EL (cell line): Measurements from ENCODE around the gene FMN1.

Source experiments
- DNase-seq: peaks from one replicate; pipeline ENCODE4 v3.0.0-alpha.2; 2016

FMN1 gene

GRCh38 chr15:33200903-33201302 is 6.4 kb upstream of the FMN1 start:
- peak; percentile 25 for DNase-seq

GRCh38 chr15:33200444-33200843 is 5.9 kb upstream of the FMN1 start:
- DNase-seq: peak; percentile 9

DNA sequence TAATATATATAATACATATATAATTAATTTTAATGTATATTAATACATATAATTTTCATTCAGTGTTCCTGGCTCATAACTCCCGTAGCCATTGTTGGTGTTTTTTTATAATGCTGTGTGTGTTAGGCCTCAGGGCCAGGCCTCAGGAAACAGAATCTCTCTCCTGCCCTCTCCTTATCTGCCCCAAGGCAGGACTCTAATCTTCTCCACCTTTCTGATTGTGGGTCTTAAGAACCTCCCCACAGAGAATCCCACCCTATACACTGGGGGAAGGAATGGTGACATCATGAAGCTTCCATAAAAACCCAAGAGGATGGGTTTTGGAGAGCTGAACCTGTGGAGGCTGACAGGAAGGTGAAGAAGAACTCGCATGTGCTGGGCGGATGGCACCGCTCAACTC is 4.0 kb upstream of the FMN1 start:
- DNase-seq: no peak

- DNase-seq: no peak
Observed at GRCh38 chr15:33197636-33198035, 3.1 kb upstream of the FMN1 start.

DNA sequence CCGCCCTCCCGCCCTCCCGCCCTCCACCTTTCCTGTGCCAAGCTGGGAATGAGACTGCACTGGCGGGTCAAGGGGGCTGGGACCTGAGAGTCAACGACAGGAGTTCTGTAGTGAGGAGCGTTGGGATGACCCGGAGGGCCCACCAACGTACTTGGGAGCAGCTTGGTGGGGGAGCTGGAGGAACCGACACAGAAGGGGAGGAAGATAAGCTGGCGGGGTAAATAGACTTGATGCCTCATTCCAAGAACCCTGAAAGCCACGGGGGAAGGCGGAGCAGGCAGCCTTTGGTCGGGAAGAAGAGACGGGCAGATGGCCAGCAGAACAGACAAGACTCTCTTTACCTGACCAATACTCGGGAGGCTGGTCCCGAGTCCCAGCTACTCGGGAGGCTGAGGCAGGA is 277 bp downstream of the FMN1 start:
- DNase-seq: no peak

- DNase-seq: no peak
Observed at GRCh38 chr15:33191591-33191990, 2.9 kb downstream of the FMN1 start.

DNA sequence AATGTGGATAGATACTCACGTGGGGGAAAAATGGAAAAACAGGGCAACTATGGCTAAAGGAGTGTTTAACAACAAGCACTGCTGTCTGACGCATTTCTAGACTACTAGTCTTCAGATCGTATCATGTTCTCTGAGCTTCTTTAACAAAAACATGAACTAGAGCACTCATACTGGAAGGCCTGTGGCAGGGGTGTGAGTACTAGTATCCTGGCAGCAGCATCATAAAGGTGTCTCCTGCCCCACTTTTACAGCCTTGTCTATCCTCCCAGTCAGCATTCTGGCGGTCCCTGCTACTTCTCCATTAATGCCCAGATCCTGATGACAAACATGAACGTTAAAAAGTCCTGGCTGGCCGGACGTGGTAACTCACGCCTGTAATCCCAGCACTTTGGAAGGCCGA is 4.0 kb downstream of the FMN1 start:
- no peak for DNase-seq

DNA sequence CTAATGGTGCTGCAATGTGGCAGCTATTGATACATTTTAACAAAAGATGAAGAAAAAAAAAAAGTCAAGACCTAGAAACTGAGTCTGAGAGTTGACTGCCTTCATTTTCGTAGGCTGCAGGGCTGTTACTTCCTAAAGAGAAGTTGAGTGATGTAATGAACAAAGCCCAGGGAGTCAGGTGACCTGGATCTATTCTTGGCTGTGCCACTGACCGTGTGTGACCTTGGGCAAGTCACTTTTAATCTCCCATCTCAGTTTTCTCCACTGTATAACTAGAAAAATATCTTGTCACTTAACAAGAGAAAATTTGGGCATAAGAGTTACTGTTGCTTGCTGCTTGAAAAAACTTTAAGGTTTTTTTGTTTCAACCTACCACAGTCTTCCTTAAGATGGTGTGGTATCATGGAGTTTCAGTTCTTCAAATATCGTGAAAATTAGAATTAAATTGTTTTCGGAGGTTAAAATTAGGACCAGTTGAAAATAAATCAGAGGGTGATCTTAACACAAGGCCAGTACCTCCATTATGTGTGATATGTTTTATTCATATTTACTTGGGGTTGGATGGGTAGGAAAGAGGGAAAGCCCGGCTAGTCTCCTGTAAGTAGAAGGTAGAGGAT is 5.8 kb downstream of the FMN1 start:
- no peak for DNase-seq

GRCh38 chr15:33188159-33188558 is 6.4 kb downstream of the FMN1 start:
- no peak for DNase-seq

DNA sequence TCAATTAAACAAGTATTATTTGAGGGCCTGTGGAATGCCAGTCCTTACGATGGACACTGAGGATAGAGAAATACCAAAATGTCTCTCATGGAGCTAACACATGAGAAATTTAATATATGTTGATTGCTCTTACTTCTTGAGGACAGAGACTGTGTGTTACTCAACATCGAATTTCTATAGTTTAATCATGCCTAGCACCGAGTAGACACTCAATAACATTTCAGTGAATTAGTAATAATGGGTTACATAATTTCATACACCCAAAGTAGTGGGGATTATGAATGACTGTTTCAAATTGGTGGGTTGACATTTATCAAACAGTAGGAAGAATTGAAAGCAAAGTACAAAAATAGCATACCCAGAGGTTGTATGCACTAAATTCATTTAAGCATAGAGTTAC is 11.2 kb downstream of the FMN1 start:
- no peak for DNase-seq

DNA sequence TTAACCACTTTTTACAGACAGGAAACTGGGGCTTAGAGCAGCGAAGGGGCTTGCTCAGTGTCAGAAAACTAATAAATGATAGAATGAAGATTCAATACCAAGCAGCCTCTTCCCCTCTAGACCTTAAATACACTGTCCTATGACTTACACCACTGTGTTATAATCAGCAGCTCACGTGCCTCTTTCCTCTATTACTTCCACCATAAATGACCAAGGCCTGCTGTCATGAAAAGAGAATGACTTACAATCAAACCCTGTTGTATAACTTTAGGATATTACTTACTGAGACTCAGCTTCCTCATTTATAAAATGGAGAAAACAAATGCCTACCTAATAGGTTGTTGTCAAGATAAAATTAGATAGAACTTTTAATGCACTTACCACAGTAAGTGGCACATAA is 11.6 kb downstream of the FMN1 start:
- DNase-seq: no peak

GRCh38 chr15:33182278-33182905 is 12.1 kb downstream of the FMN1 start:
- no peak for DNase-seq

DNA sequence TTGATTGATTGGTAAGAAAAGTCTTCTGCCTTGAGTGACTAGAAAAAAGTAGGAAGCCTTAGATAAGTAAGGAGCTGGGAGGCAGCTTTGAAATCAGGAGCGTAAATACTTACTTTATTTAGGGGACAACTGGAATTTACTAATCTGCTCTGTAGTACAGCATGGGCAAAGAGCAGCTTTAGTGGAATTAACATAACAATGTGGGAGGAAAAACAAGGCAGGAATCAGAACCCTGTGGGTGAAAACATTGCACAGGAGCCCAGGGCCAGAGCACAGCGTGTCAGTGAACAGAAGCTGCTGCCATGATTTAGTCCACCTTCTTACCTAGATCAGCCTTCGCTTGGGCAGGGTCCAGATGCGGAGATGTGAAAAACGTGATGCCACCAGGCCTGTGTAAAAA is 14.6 kb downstream of the FMN1 start:
- DNase-seq: no peak

DNA sequence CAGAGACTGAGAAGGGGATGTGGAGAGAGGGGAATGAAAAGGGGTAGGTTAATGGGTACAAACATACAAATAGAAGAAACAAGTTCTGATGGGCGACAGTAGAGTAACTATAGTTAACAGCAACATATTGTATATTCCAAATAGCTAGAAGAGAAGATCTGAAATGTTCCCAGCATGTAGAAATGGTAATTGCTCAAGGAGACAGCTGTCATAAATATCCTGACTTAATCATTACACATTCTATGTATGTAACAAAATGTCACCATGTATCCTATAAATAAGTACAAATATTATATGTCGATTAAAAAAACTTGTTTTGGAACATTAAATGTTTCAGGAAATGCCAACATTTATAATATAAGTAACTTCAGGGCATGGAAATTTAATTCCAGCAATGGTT is 23.3 kb downstream of the FMN1 start:
- no peak for DNase-seq

- no peak for DNase-seq
Observed at GRCh38 chr15:33169625-33170024, 24.9 kb downstream of the FMN1 start.

- no peak for DNase-seq
Observed at GRCh38 chr15:33168444-33168843, 26.1 kb downstream of the FMN1 start.

GRCh38 chr15:33163816-33164215 is 30.7 kb downstream of the FMN1 start:
- DNase-seq: no peak

- DNase-seq: no peak
Observed at GRCh38 chr15:33161209-33161608, 33.3 kb downstream of the FMN1 start.

DNA sequence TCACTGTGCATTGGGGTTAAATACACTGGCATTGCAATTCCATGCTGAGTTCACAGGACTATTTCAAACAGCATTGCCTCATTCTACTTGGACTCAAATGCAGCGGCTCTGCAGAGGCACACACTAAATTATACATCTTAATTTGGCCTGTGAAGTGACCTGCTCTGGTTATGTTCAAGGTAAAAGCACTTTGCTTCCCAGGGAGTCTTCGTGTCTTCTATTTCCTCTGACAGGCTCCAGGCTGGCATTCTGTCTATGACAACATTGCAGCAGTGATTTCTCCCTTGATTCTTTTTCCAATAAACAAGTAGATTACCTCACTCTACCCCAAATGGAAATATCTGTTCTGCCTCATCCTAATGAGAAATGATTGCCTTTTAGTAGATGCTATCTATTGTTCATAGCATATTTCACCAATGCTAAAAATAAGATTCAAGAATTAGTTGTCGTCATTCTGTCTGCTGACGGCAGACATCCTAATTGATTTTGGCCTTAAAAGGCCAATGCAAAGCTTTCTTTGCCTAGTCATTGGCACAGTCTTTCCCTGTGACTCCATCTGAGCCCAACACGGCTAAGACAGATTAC is 33.8 kb downstream of the FMN1 start:
- no peak for DNase-seq

- no peak for DNase-seq
Observed at GRCh38 chr15:33159726-33160453, 34.6 kb downstream of the FMN1 start.

- DNase-seq: no peak
Observed at GRCh38 chr15:33158366-33158765, 36.1 kb downstream of the FMN1 start.

GRCh38 chr15:33157371-33158037 is 37.0 kb downstream of the FMN1 start:
- no peak for DNase-seq

GRCh38 chr15:33155691-33156420 is 38.7 kb downstream of the FMN1 start:
- DNase-seq: no peak
